NCI-H1436 treated with DMSO at 0.1 percent for 48 hours (cell line): ENCODE measurements around the gene SART3.

Source experiments
- DNase-seq: peaks from one replicate; lab custom pipeline; 2025; lab: John Stamatoyannopoulos, UW

Gene SART3

DNA sequence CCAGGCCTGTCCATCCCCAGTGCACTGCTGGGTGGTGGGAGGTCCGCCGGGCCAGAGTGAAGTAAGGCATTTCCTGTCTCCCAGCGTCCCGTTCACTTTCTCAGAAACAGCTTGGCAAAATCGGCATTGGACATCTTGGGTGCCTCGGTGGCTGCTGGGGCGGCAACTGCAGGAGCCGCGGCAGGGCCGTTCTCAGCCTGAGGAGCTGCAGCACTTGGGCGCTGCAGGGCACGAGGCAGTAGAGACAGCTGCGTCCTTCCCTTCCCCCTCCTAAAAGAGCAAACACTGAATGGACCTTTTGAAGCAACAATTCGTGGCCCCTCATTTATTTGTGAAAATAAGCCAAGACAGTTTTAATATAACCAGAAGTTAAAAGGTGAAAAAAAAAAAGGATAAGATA, 37.6 kb downstream of the SART3 start:
- DNase-seq, result no peak

DNA sequence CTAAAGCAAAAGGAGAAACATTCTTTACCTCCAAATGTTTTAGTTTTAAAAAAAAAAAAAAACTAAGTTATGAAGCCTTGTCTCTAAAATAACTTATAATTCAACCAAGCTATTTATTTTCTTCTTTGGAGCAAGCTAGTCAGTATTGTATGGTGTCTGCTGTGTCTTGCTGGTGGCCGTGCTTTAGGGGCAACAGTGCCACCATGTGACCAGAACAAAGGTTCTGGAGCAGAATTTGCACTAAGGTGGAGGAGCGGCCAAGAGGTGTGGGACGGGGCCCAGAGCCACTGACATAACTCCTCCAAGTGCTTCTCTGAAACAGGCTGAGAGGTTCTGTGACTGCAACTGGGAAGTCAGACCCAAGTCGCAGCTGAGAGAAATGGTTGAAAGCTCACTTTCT, 41.4 kb downstream of the SART3 start:
- DNase-seq, result no peak

DNA sequence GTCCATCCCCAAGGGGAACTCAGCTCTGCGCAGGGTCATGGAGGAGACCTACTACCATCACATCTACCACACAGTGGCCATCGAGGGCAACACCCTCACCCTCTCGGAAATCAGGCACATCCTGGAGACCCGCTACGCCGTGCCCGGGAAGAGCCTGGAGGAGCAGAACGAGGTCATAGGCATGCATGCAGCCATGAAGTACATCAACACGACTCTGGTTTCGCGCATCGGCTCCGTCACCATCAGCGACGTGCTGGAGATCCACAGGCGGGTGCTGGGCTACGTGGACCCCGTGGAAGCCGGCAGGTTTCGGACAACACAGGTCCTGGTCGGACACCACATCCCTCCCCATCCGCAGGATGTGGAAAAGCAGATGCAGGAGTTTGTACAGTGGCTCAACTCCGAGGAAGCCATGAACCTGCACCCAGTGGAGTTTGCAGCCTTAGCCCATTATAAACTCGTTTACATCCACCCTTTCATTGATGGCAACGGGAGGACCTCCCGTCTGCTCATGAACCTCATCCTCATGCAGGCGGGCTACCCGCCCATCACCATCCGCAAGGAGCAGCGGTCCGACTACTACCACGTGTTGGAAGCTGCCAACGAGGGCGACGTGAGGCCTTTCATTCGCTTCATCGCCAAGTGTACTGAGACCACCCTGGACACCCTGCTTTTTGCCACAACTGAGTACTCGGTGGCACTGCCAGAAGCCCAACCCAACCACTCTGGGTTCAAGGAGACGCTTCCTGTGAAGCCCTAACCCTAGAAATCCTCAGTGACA, 42.1 kb downstream of the SART3 start:
- no peak for DNase-seq

DNA sequence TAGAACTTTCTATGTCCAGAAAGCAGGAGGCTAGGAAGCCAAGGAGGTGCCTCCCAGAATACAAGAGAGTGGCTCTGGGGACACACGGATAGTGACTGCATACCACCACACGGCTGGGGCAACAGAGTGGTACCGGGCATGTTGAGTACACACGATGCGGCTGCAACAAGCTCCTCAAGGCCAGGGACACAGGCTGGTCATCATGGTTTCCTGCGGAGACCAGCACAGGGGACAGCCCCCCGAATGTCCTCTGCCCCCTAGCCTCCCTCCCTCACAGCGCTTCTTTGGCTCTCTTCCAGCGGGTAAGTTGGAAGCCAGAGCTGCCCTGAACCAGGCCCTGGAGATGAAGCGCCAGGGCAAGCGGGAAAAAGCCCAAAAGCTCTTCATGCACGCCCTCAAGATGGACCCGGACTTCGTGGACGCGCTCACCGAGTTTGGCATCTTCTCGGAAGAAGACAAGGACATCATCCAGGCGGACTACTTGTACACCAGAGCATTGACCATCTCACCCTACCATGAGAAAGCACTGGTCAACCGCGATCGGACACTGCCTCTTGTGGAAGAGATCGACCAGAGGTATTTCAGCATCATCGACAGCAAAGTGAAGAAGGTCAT, 42.8 kb downstream of the SART3 start:
- DNase-seq, result no peak

DNA sequence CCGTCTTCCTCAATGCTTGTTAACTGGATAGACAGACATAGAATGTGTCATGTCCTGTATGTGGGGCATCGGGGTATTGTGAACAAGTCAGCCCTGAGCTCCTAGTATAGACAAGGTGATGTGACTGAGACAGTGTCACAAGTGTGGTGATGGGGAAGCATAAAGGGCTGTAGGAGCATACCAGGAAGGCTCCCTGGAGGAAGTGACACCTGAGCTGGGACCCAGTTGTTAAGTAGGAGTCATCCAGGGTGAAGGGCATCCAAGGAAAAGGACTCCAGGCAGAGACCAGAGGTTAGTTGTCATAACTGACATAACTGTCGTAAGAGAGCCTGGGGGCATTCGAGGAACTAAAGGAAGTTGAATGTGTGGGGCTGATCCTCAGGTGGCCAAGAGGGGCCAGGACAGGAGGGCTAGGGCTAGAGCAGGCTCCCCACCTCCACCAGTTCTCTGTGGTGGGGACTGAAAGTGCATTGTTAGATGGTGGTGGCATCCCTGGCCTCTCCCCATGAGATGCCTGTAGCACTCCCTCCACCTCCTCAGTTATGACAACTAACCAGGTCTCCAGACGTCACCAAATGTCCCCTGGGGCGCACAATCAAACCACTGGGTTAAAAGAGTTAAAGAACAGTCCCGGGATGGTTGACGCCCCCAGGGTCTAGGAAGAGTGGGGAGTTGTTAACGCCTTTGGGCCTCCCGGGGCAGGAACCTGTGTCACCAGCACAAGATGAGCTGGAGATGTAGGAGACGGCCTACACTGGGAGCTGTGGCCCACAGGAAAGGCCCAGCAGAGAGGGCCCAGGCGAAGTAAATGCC, 43.5 kb downstream of the SART3 start:
- DNase-seq, result no peak

DNA sequence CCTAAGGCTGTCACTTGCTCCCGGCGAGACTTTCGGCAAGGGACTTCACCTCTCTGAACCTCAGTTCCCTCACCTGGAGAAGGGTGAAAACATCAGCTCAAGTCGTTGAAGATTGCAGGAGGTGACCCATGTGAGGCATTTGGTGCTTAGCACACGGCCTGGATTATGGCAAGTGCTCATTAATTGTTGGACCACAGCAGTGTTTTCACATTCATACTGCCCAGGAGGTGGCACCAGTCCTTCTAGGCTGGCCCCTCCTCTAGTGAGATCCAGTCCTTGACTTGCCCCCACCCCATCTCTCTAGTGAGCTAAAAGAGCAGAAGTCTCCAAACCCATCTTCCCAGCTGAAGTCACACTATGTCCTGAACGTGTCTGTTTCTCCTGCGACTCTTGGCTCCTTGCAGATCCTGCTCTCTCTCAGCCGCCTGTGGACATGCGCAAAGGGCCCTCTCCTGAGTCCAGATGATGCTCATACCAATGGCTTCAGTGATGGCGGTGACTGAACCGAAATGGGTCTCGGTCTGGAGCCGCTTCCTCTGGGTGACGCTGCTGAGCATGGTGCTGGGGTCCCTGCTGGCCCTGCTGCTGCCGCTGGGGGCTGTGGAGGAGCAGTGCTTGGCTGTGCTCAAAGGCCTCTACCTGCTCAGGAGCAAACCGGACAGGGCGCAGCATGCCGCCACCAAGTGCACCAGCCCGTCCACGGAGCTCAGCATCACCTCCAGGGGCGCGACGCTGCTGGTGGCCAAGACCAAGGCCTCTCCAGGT, 44.3 kb downstream of the SART3 start:
- DNase-seq, result no peak

DNA sequence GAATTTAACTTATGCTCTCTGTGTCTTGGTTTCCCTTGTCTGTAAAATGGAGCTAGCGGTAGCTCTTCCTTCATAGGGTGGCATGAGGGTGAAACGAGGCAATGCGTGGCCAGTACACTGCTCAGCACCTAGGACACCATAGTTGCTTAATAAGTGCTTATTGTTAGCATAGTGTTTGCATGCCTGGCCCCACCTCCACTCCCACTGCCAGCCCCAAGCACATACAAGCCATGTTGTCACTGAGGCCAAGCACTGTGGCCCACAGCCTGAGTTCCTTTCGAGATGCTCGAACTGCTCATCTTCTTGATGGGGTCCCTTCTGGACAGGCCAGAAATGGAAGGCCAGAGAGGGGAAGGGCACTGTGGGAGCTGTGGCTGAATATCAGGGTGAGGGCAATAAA, 45.1 kb downstream of the SART3 start:
- no peak for DNase-seq

DNA sequence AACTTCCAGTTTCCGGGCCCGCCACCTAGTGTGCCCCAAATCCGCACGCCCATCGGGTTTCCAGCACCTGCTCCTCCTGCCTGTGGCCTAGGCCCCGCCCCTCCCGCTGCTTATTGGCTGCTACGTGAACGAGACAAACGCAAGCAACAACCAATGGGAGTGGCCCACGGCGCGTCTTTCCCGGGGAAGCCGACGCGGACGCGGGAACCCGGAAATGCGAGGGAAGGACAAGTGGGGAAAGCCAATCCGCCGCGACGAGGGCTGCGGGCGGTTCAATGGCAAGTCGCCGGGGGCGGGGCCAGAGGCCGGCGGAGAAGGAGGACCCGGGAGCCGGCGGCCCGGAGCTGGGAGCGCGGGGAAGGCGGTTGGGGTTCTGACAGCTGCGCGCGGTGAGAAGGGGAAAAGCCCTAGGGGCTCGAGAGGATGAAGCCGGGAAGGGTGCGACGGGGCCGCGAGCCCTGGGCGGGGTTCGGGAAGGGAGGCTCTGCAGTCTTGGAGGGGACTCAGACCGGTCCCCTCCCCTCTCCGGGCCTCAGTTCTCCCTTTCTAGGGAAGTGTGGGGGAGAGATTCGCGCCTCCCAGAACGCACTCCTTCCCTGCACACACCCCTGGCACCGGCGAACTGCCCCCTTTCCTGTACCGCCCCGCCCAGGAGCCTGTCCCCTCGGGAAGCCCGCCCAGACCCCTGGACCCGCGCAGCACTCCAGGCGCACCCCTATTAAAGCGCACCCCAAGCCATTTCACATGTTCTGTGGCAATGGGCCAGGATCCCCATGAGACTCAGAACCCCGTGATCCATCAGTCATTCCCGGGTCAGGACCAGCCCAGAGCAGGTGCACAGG, 45.8 kb downstream of the SART3 start, which contains the start of gene FICD:
Gene FICD, plus strand, starts transcription at position 305 of the 842 bp plus-strand sequence. CDS start 1,696 bp downstream, outside the sequence.
- DNase-seq, result peak; percentile 93

DNA sequence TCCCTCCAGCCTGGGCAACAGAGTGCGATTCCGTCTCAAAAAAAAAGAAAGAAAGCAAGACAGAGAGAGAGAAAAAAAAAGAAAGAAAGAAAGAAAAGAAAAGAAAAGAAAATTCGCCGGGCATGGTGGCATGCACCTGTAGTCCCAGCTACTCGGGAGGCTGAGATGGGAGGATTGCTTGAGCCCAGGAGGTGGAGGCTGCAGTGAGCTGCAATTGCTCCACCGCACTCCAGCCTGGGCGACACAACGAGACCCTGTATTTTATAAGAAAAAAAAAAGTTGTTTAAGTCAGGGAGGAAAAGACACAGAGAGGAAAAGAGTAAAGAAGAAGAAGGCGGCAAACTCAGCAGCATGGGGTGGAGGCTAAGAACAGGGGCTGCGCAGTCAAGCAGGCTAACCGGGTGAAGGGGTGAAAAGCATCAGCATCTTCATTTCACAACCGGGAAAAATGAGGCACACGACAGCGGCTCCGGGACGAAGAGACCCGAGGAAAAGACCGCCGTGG, 46.5 kb downstream of the SART3 start:
- no peak for DNase-seq

DNA sequence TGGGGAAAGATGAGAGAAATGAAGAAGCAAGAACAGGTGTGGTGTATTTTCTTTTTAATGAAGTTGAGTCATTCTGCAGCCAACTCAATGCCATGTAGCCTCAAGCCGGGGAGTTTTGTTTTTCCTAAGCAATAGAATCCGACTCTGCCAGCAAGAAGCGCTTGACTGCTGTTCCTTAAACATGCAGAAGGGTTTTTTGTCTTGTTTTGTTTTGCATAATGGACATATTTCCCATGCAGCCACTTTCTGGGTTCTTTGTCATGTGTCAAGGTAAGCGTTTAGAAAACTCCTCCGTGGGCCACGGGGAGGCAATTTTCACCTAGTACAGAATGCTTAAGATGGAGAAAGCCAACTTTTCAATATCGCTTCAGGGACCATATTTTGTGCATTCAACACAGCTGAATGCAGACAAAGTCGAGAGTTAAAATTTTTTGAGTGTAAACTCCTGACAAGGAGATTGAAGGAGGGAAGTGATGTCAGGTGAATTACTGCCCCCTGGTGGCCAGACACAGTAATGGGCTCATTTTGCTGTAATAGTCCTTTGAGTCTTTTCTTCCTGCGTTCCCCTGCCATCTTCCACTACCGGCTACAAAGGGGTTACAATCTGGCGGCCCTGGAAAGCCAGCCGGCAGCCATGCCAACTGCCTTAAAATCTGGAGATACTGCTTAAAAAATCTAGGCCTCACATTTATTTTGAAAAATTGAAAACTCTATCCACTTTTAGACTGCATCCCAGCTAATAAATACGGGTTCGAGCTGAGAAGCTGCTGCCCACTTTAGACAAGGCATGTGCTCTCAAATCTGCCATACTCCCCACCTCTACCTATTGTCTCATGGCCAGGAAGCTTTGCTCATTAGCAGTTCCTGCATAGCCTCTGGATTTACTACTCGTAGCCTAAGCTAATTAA, 49.1 kb downstream of the SART3 start:
- peak; percentile 16 for DNase-seq

DNA sequence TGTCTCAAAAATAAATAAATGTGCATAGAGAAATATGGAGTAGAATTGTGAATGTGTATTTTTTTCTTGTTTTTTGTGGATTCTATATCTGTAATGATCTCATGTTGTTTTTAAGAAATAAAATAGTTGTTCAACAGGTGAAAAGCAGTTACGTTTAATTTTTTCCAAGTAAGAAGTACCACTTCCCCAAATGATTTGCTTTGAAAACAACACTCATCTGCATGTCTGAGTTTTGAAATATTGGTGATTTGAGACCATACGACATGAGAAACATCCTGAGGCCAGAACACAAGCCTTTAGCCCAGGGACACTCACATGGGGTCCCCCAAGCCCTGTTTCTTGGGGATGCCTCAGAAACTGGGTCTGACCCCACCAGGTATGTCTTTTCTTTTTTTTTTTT, 50.1 kb downstream of the SART3 start:
- DNase-seq, result no peak

DNA sequence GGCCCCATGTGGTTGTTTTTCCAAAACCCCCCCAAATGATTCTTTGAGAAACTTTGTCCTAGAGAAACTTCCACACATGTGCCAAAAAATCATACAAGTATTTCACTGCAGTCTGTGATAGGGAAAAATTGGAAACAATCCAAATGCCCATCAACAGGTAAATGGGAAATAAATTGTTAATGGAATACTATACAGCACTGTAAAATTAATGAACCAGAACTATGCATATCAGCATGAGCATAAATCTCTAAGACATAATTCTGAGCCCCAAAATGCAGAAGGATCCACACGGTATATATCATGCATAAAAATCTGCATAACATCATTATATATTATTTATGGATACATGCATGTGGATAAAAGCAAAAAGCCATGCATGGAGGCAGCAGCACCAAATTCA, 51.2 kb downstream of the SART3 start:
- no peak for DNase-seq

DNA sequence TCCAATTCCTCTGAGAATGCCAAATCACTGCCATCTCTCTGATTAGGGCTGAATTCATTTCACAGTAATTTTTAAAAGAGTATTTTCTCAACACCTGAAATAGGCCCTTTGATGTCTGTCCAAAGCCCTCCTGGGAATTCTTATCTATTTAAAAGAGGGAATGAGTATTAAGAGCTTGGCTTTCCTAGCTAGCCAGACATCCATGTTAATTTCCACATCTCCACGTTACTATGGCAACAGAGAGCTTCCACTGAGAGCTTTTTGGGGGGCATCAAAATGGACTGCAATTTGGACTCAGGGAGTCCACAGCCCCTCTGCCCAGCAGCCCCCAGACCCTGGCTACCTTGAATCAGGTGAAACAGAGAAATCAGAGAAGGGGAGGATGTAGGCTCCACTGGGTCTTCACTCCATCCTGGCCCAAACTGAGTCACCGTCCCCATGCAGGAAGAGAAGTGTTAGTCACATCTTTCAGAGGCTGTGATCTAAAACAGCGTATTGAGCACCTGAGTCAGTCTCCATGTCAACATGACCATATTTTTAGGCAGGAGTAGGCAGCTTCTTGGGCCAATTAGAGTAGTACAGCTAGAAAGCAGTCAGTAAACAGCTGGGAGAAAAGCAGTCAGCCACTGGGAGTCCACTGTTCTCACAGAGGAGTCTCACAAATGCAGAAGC, 52.9 kb downstream of the SART3 start:
- no peak for DNase-seq

DNA sequence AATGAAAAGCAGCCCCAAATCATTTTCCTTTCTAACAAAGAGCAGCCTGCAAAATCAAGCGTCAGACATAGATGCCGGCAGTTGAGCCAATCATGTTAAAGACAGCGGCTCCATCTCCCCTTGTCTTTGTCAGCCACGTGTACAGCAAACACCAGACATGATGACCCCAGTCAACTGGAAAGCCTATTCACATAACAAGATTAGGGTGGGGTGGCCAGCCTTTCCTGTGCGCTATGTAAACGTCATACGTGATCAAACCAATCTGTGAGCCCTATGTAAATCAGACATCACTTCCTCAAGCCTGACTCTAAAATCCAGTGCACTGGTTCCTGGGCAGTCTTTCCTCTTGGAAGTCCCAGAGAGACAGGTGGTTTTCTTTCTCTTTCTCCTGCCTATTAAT, 55.8 kb downstream of the SART3 start:
- DNase-seq, result no peak

DNA sequence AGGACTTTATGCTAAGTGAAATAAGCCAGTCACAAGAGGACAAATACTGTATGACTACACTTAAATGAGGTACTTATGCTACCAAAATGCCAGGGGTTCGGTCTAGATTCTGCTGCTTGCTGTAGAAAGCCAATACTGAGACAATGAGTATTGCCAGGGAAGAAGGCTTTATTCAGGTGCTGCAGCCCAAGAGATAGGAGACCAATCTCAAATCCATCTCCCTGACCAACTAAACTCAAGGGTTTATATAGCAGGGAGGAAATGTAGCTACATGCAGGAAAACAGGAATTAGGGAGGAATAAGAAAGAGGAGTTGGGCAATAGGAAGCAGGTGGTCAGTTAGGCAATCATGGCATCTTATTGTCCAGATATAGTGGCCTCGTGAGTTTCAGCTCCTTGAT, 58.1 kb downstream of the SART3 start:
- no peak for DNase-seq

DNA sequence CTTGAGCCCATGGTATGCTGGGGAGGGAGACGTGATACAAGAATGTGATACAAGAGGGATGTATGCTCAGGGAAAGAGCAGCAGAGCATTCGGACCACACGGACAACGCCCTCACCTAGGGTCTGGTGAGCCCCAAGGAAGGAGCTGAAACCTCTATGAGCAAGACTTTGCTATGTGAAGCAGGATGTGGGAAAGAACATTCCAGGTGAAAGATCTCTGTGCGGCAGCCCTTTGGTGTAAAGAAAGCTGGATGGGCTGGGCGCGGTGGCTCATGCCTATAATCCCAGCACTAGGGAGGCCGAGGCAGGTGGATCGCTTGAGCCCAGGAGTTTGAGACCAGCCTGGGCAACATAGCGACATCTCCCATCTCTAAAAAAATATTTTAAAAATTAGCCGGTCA, 62.8 kb downstream of the SART3 start:
- DNase-seq, result no peak

DNA sequence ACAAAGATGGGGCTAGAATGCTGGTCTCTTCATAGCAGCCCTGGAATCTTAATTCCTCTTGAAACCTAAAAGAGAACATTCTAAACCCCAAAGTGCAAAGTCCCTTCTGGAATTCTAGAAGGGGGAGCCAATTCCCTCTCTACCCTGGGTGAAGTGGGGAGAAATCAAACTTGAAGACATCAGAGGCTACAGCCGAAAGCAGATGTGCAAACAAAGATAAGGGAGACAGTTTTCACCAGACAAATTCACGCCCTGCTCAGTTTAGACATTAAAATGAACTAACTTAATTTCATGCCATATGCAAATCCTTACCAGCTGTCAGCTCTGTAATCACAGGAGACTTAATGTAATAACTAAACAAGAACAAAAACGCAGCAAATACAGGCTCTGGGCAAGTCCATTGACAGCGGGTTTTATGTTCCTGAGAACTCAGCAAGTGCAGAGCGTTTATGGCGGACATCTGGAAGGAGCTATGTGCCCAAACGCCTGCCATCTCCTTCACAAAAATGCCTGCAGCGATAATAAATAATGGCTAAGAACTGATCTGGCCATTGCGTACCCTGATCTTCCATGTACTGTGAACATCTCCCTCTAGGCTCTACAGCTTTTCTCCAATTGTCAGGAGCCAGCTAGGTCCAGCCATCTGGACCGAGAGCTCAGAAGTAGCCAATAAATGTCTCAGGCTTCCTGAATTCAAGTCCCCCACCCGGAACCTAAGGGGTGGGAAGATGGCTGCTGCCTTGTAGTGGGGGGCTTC, 65.0 kb downstream of the SART3 start:
- no peak for DNase-seq

DNA sequence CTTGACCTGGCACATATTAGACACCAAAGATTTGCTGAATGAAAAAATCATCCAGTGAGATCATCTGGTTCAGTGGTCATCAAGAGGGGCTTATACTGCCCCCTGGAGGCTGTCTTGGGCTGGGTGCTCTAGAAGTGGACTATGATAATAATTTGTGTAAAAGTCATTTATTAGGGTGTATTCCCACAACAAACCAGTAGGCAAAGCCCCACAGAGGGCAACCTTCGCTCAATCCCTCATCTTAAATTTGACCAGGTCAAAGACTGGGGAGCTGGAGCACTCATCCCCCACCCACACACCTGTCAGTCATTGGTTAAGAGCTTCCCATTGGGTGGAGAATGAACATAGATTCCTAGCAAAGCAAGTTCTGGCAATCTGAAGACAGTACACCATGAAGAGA, 65.9 kb downstream of the SART3 start:
- no peak for DNase-seq

DNA sequence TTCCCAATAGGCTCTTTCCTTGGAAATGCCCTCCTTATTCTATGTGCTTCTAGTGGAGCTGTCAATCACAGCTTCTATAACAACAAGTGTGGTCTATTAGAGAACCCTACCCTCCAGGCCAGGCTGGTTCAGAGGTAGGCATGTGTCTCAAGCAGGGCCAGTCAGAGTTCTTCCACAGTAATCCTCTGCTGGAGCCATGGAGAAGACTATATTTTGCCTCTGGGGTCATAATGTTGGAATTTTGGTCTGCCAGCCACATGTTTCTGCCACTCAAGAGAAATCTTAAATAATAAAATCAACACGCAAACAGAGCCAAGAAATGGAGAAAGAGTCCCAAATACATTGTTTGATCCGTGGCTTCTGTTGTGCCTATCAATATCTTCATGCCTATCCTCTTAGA, 69.7 kb downstream of the SART3 start:
- DNase-seq, result no peak
